Activated T-cell treated with anti-CD3 and anti-CD28 coated beads, Interleukin-2, amount 50 U/mL, for 72 hours (primary cell): ENCODE measurements around the gene RHOH. TPM values are rescaled to one million over a fixed set of nuclear protein-coding genes. Genes with fewer than 3 reads are reported as not detected.
A peak's percentile ranks its signal among the peaks of the same experiment; 100 is the strongest.

ENCODE experiments used
- ATAC-seq, 2 donors: fragments of 150-1000 bp; cut with Tn5 transposase; replicated peaks in 1 of 2; 2 replicates each; pipeline ENCODE4 v1.10.0; 2021; ENCODE audit warnings: moderate library complexity in 2 of 2, mild to moderate bottlenecking in 1 of 2
- DNase-seq, 2 donors: peaks; one replicate each; pipeline ENCODE4 v3.0.0; 2021 to 2022; ENCODE audit warnings: mixed read lengths in 1 of 2
- H3K27ac Mint-ChIP-seq: one replicate; pipeline ENCODE4 v1.8.0; 2022; ENCODE audit warnings: mild to moderate bottlenecking, moderate library complexity, mixed read lengths
- H3K27me3 Mint-ChIP-seq: one replicate; pipeline ENCODE4 v1.8.0; 2022; ENCODE audit warnings: low read depth, mixed read lengths
- H3K36me3 Mint-ChIP-seq, 2 donors: one replicate each; pipeline ENCODE4 v1.8.0; 2022; ENCODE audit warnings: mixed read lengths in 2 of 2, mild to moderate bottlenecking in 1 of 2; ENCODE audit not compliant: insufficient read depth in 2 of 2
- H3K4me1 Mint-ChIP-seq: one replicate; pipeline ENCODE4 v1.8.0; 2022; ENCODE audit warnings: low read depth, mixed read lengths
- H3K4me3 Mint-ChIP-seq, 2 donors: one replicate each; pipeline ENCODE4 v1.8.0; 2022; ENCODE audit warnings: mild to moderate bottlenecking in 2 of 2, mixed read lengths in 2 of 2, moderate library complexity in 2 of 2
- H3K9me3 Mint-ChIP-seq, 2 donors: one replicate each; pipeline ENCODE4 v1.8.0; 2022; ENCODE audit warnings: mixed read lengths in 2 of 2
- total RNA-seq, 2 donors: library from RNA; stranded (reverse); gene quantifications; one replicate each; pipeline ENCODE4 v1.2.3, GENCODE V29; 2022

RHOH gene
- total RNA-seq, 2 donors from 2014 or later, result 150 to 182 TPM

DNA sequence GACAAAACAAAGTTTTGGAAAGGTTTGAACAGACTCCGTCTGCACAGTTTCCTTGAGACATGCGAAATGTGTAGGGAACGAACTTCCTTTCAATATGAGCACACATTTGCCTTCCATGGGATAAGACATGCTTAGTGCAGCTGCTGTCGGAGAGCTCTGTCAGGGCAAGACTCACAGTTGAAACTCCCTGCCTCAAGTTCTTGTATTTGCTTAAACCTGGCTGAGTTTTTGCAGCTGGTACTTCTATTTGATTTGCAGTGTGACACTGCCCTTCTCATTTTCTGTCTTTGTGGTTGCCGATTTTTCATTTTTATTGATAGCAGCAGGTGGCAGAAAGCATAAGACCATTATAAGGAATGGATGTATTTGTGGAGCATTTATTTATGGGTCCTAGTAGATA lies 18.2 kb upstream of the RHOH start:
- H3K36me3 Mint-ChIP-seq, result no peaks in the 10 kb centered on the region
- no peak overlapping the region for H3K27ac Mint-ChIP-seq
- H3K27me3 Mint-ChIP-seq, result no peaks in the 10 kb centered on the region
- H3K9me3 Mint-ChIP-seq, result peaks cover 0 to 2% of the 10 kb centered on the region in 2 donors
- ATAC-seq (no peak), DNase-seq (no peak)
- H3K4me1 Mint-ChIP-seq, result peaks cover 36% of the 10 kb centered on the region
- no peak overlapping the region for H3K4me3 Mint-ChIP-seq

- H3K9me3 Mint-ChIP-seq, result peaks cover 0 to 2% of the 10 kb centered on the region in 2 donors
- H3K4me1 Mint-ChIP-seq, result peaks cover 39% of the 10 kb centered on the region
- DNase-seq (no peak), ATAC-seq (no peak)
- H3K36me3 Mint-ChIP-seq, result no peaks in the 10 kb centered on the region
- no peak overlapping the region for H3K4me3 Mint-ChIP-seq
- no peak overlapping the region for H3K27ac Mint-ChIP-seq
- no peaks in the 10 kb centered on the region for H3K27me3 Mint-ChIP-seq
These were observed 17.5 kb upstream of the RHOH start for GRCh38 chr4:40179360-40179759.

DNA sequence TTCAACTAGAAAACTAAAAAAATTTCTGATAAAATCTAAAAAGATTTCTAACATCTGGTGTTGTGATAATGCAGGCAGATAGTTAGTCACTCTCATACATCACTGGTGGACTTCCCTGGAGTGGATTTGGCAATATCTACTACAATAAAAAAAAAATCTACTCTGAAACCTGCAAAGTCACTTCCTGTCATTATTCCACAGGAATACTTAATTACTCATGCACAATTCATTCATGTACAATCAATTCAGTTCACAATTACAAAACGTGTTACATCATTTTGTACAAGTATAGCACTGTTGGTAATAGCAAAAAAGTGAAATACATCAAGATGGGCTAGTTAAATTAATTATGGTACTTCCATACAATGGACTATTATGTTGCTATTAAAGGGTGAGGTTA lies 16.5 kb upstream of the RHOH start:
- peaks cover 45% of the 10 kb centered on the region for H3K4me1 Mint-ChIP-seq
- no peak overlapping the region for H3K4me3 Mint-ChIP-seq
- DNase-seq, result no peak
- peaks cover 0 to 2% of the 10 kb centered on the region in 2 donors for H3K9me3 Mint-ChIP-seq
- ATAC-seq, result no peak
- H3K27ac Mint-ChIP-seq, result peak overlapping the region; percentile 73
- no peaks in the 10 kb centered on the region for H3K36me3 Mint-ChIP-seq
- H3K27me3 Mint-ChIP-seq, result no peaks in the 10 kb centered on the region

GRCh38 chr4:40182001-40182400 lies 14.8 kb upstream of the RHOH start:
- H3K27me3 Mint-ChIP-seq, result no peaks in the 10 kb centered on the region
- ATAC-seq (no peak), DNase-seq (no peak)
- H3K9me3 Mint-ChIP-seq, result peaks cover 0 to 2% of the 10 kb centered on the region in 2 donors
- H3K4me3 Mint-ChIP-seq, result no peak overlapping the region
- no peak overlapping the region for H3K27ac Mint-ChIP-seq
- no peaks in the 10 kb centered on the region for H3K36me3 Mint-ChIP-seq
- peaks cover 60% of the 10 kb centered on the region for H3K4me1 Mint-ChIP-seq

- Mint-ChIP-seq H3K27ac (no peak overlapping the region), H3K36me3 (peaks cover 0 to 1% of the 10 kb centered on the region in 2 donors), H3K4me1 (peaks cover 69% of the 10 kb centered on the region), H3K4me3 (no peak overlapping the region), H3K27me3 (no peaks in the 10 kb centered on the region), H3K9me3 (peaks cover 0 to 2% of the 10 kb centered on the region in 2 donors)
- no peak for DNase-seq
- ATAC-seq, result no peak
These were observed 13.9 kb upstream of the RHOH start for GRCh38 chr4:40182954-40183353.

DNA sequence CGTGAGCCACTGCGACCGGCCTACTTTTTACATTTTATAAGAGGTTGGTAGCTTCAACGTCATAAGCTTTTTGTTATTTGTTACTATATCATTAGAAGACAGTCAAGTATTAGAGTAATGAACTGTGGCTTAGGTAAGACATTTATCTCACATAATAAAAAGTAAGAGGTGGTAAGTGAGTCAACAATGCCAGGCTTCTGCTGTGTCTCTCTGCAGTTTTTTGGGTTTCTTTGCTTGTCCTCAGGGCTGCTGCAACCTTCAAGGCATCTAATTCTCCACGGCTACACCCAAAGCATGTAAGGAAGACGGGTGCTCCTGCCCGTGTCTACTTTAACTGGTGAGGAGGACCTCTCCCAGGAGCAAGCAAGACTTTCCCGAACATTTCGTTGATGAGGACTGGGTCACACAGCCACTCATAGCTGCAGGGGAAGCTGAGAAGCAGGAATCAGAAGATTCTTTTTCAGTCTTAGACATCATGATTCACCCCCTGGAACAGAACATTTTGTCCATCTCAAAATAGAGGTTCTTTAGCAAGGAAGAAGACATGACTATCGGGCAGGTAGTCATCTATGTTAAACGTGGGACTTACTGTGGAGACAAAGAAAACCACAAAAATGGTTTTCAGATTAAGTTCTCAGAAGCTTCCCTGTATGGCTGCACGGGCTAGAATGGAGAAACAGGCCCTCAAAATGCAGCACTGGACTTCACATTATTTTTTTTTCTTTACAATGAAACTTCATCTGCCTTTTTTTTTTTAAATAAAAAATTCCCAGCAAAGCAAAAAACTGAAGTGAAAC lies 13.0 kb upstream of the RHOH start:
- Mint-ChIP-seq H3K4me3 (peak overlapping the region; percentile 56 to 79), H3K36me3 (peaks cover 0 to 1% of the 10 kb centered on the region in 2 donors), H3K9me3 (peaks cover 0 to 2% of the 10 kb centered on the region in 2 donors), H3K27ac (peak overlapping the region; percentile 87), H3K4me1 (peaks cover 76% of the 10 kb centered on the region), H3K27me3 (no peaks in the 10 kb centered on the region)
- DNase-seq (peak in 1 of 2 donors; percentile 21), ATAC-seq (peak; percentile 82 to 83)

DNA sequence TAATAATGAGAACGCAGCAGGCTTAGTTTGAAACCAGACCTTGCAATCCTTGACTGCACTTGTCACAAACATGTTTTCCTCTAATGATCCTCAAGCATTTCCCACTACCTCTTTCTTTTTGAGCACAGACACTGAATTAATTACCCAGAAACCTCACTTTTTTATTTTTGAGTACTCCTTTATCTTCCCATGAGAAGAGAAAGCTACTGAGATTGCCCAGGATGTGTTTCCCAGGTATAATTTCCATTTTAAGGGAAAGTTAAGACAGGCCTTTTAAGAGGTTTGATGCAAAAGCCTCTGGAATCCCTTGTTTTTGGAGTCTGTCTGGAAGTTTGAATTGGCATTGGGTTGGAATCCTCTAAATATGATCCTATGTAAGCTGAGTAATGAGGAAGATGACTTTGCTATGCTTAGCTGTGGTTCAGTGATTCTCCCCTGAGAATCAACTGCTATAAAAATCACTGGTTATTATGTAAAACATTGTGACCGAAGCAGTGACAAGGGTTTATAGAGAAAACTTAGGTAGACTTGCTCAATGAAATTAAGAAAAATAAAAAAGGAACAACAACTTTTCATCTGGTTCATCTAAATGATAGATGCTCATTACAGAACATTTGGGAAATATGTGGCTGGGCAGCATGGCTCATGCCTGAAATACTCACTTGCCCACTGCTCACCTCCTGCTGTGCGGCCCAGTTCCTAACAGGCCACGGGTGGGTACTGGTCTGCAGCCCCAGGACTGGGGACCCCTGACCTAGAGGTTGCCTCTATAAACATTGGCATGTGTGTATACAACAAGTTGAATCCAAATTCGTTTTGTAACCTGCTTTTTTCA lies 10.8 kb upstream of the RHOH start:
- ATAC-seq, result no peak
- Mint-ChIP-seq H3K36me3 (peaks cover 0 to 1% of the 10 kb centered on the region in 2 donors), H3K4me3 (peak overlapping the region in 1 of 2 donors; percentile 43), H3K27me3 (no peaks in the 10 kb centered on the region), H3K4me1 (peaks cover 85% of the 10 kb centered on the region), H3K9me3 (peaks cover 0 to 2% of the 10 kb centered on the region in 2 donors), H3K27ac (peak overlapping the region; percentile 65)
- DNase-seq, result no peak

DNA sequence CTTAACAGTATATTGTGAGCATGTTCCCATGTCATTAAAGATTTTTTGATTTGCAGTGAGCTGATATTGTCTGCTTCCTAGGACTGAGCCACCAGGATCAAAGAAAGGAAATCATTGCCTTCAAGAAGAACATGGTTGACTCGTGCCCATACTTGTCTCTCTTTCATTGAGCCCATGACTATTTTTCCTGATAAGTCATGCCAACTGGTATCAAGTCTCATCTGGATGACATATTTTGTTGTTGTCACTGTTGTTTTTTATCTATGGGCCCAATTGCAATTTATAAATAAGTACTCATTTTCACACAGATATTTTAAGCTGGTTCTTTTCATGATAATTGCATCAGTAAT lies 10.2 kb upstream of the RHOH start:
- Mint-ChIP-seq H3K9me3 (no peaks in the 10 kb centered on the region), H3K36me3 (peaks cover 0 to 1% of the 10 kb centered on the region in 2 donors), H3K4me1 (peaks cover 87% of the 10 kb centered on the region), H3K4me3 (no peak overlapping the region), H3K27me3 (no peaks in the 10 kb centered on the region), H3K27ac (no peak overlapping the region)
- DNase-seq (no peak), ATAC-seq (no peak)

DNA sequence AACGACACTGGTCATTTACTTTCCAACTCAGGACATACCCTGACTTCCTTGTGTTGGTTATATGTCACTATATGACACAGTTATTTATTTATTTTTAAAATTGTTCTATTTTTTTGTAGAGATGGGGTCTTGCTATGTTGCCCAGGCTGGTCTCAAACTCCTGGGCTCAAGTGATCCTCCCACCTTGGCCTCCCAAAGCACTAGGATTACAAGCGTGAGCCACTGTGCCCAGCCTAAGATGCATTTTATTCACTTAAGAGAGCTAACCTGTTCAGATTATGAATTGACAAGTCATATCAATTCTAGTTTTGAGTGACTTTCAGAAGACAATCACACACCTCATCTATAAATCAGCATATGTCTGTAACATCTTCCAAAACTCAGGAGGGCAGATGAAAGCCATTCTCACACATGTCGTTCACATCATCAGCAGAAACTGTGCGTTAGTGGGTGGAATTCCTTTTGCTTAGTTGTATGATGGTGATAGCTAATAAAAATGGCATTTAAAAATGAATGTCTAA lies 9.4 kb upstream of the RHOH start:
- Mint-ChIP-seq H3K36me3 (peaks cover 0 to 1% of the 10 kb centered on the region in 2 donors), H3K9me3 (no peaks in the 10 kb centered on the region), H3K27ac (peak overlapping the region; percentile 90), H3K27me3 (no peaks in the 10 kb centered on the region), H3K4me1 (peaks cover 89% of the 10 kb centered on the region), H3K4me3 (peak overlapping the region; percentile 60 to 88)
- peak in 1 of 2 donors; percentile 43 for DNase-seq
- peak; percentile 71 to 73 for ATAC-seq

DNA sequence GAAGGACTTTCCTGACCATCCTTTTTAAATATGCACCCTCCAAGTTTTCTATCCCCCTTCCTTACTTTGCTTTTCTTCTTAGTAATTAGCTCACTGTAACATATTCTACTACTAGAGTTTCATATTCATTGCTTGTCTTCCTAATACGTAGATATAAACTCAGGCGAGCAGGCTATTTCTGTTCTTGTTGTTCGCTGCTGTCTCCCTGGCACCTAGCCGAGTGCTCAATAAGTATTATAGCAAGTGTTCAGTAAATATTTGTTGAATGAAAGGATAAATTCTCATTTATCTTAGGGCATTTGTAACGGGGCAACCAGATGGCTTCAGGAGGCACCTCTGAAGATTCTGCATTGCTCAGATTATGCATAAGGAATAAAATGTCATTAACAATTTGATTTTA lies 6.8 kb upstream of the RHOH start:
- peaks cover 0 to 1% of the 10 kb centered on the region in 2 donors for H3K36me3 Mint-ChIP-seq

DNA sequence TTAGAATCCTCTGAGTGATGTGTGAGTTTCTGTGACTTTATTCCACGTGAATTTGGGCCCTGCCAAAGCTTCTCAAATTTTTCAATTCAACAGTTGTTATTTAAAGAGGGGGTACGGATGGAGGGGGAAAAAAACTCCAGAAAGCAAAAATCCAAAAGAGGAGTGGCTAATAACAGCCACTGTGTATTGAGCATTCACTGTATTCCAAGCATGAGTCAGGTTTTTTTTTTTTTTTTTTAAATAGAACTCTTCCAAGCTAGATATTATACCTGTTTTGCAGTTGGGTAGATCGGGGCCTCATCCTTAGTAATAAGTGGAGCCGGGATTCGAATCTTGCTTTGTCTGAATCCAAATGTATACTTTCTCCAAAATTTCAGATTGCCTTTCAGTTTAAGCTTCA lies 6.4 kb upstream of the RHOH start:
- H3K4me3 Mint-ChIP-seq, result peak overlapping the region; percentile 89 to 90
- no peaks in the 10 kb centered on the region for H3K27me3 Mint-ChIP-seq
- H3K4me1 Mint-ChIP-seq, result peaks cover 95% of the 10 kb centered on the region
- DNase-seq, result no peak
- no peak for ATAC-seq
- H3K27ac Mint-ChIP-seq, result peak overlapping the region; percentile 98
- H3K36me3 Mint-ChIP-seq, result peaks cover 0 to 1% of the 10 kb centered on the region in 2 donors
- no peaks in the 10 kb centered on the region for H3K9me3 Mint-ChIP-seq

More for the DNA sequence above, 6.8 kb upstream of the RHOH start:
- Mint-ChIP-seq H3K4me1 (peaks cover 92% of the 10 kb centered on the region), H3K9me3 (no peaks in the 10 kb centered on the region), H3K27me3 (no peaks in the 10 kb centered on the region), H3K4me3 (peak overlapping the region; percentile 89 to 90), H3K27ac (peak overlapping the region; percentile 98)
- DNase-seq (no peak), ATAC-seq (no peak)

GRCh38 chr4:40190880-40191815 lies 5.7 kb upstream of the RHOH start:
- Mint-ChIP-seq H3K4me1 (peaks cover 96% of the 10 kb centered on the region), H3K36me3 (peaks cover 0 to 1% of the 10 kb centered on the region in 2 donors), H3K27me3 (no peaks in the 10 kb centered on the region), H3K4me3 (peak overlapping the region; percentile 89 to 90), H3K9me3 (no peaks in the 10 kb centered on the region), H3K27ac (peak overlapping the region; percentile 98)
- DNase-seq (peak in 1 of 2 donors; percentile 22), ATAC-seq (peak in 1 of 2 donors; percentile 2)
